GM12878 (cell line): ENCODE measurements around the gene DIMT1. TPM values are rescaled to one million over a fixed set of nuclear protein-coding genes. Genes with fewer than 3 reads are reported as not detected.

Experiments used
- ATAC-seq: fragments of 200-7000 bp; cut with Tn5 transposase; 3 replicates; pipeline ENCODE4 v1.9.1; 2020; ENCODE audit warnings: mild to moderate bottlenecking, moderate library complexity
- BruUV-seq: library from RNA; stranded (reverse); fragments of 400-500 nt; replicated peaks from 2 replicates; lab custom pipeline; 2021; lab: Mats Ljungman, UMichigan
- CTCF ChIA-PET: fragments of 300-600 bp; sonication (Branson Sonifier 250); formaldehyde crosslinking; extraction: SDS; loops from one replicate; lab custom pipeline; 2021; ENCODE audit warnings: inconsistent platforms; lab: Yijun Ruan, JAX
- POLR2A ChIA-PET: fragments of 350-600 bp; formaldehyde crosslinking; extraction: SDS; loops from one replicate; lab custom pipeline; 2021; ENCODE audit warnings: inconsistent platforms; lab: Charles Lee
- RAD21 ChIA-PET: fragments of 300-600 bp; sonication (Branson Sonifier 250); formaldehyde crosslinking; loops from one replicate; lab custom pipeline; 2023; ENCODE audit warnings: antibody characterized with exemption; ENCODE audit not compliant: unreplicated experiment; lab: Charles Lee
- SMC1A ChIA-PET: fragments of 300-600 bp; sonication (Branson Sonifier 250); formaldehyde crosslinking; loops from one replicate; lab custom pipeline; 2023; ENCODE audit not compliant: unreplicated experiment, uncharacterized antibody; lab: Charles Lee
- DNase-seq: peaks from one replicate; pipeline ENCODE4 v3.0.0-alpha.2; 2011; ENCODE audit warnings: low read depth, low spot score
- FAIRE-seq: peaks from 3 replicates; lab custom pipeline; 2011; peaks lifted over from hg19 to GRCh38; lab: Jason Lieb, UNC
- H2AFZ ChIP-seq: 2 replicates; pipeline ENCODE4 v1.6.0; 2011; ENCODE audit warnings: low read depth, low read length, control low read depth; ENCODE audit not compliant: control insufficient read depth
- H3K27ac ChIP-seq: 2 replicates; pipeline ENCODE4 v1.5.1; 2011; ENCODE audit warnings: control low read depth; ENCODE audit not compliant: control insufficient read depth, insufficient read depth
- H3K27me3 ChIP-seq, 2 experiments: replicated peaks in 1 of 2; 2 replicates each; pipeline versions ENCODE4 v1.6.0 to v1.6.1; 2011; ENCODE audit warnings: low read length in 1 of 2; ENCODE audit not compliant: control insufficient read depth in 2 of 2, insufficient read depth in 2 of 2
- H3K36me3 ChIP-seq, 2 experiments: 2 replicates each; pipeline ENCODE4 v1.5.1; 2011; ENCODE audit warnings: low read length in 1 of 2; ENCODE audit not compliant: control insufficient read depth in 2 of 2, insufficient read depth in 2 of 2
- H3K4me1 ChIP-seq: 2 replicates; pipeline ENCODE4 v1.6.1; 2011; ENCODE audit warnings: mild to moderate bottlenecking, low read length, moderate library complexity, mixed read lengths; ENCODE audit not compliant: control insufficient read depth, insufficient read depth
- H3K4me2 ChIP-seq: 2 replicates; pipeline ENCODE4 v1.6.0; 2011; ENCODE audit warnings: control low read depth; ENCODE audit not compliant: control insufficient read depth, insufficient read depth
- H3K4me3 ChIP-seq: fragments of 200-600 bp; sonication (generic); 2 replicates; pipeline ENCODE4 v1.5.1; 2016
- H3K79me2 ChIP-seq: 2 replicates; pipeline ENCODE4 v1.6.0; 2011; ENCODE audit warnings: low read length; ENCODE audit not compliant: control insufficient read depth, insufficient read depth
- H3K9ac ChIP-seq: 2 replicates; pipeline ENCODE4 v1.8.0; 2011; ENCODE audit warnings: low read length, control low read depth, mixed read lengths; ENCODE audit not compliant: control insufficient read depth, insufficient read depth
- H3K9me3 ChIP-seq: replicated peaks from 3 replicates; pipeline ENCODE4 v1.5.1; 2011; ENCODE audit warnings: mild to moderate bottlenecking, low read length; ENCODE audit not compliant: control insufficient read depth, insufficient read depth
- H4K20me1 ChIP-seq: 2 replicates; pipeline ENCODE4 v1.6.0; 2011; ENCODE audit not compliant: control insufficient read depth, insufficient read depth
- CEBPB ChIP-seq, 2 experiments: fragments of 150-350 bp in 1 of 2; IDR thresholded peaks; 2 replicates each; pipeline ENCODE4 v1.6.1; 2012 to 2014; ENCODE audit warnings: low read depth in 2 of 2, low read length in 2 of 2, borderline replicate concordance in 1 of 2, inconsistent platforms in 1 of 2
- CTCF ChIP-seq, 3 experiments: IDR thresholded peaks in 2 of 3; conservative IDR thresholded peaks in 1 of 3; 2 replicates each; pipeline ENCODE4 v1.5.1; 2011; ENCODE audit warnings: low read depth in 3 of 3, low read length in 3 of 3, mild to moderate bottlenecking in 3 of 3, control low read depth in 2 of 3, moderate library complexity in 2 of 3, inconsistent platforms in 1 of 3, mixed read lengths in 1 of 3; ENCODE audit not compliant: control insufficient read depth in 2 of 3, insufficient read depth in 1 of 3; ENCODE audit errors: extremely low read depth in 1 of 3
- E2F4 ChIP-seq: IDR thresholded peaks from 2 replicates; pipeline ENCODE4 v1.6.1; 2012; ENCODE audit warnings: low read depth, low read length, improper control_type of control experiment
- EED ChIP-seq: sonication (generic); IDR thresholded peaks from 2 replicates; pipeline ENCODE4 v1.6.1; 2016; ENCODE audit warnings: antibody characterized with exemption, low read depth
- ELK1 ChIP-seq: IDR thresholded peaks from 2 replicates; pipeline ENCODE4 v1.6.1; 2012; ENCODE audit warnings: low read depth, low read length, improper control_type of control experiment
- MLLT1 ChIP-seq: fragments of 450-650 bp; IDR thresholded peaks from 2 replicates; pipeline ENCODE4 v1.6.1; 2016; ENCODE audit warnings: mild to moderate bottlenecking
- PBX3 ChIP-seq: IDR thresholded peaks from 2 replicates; pipeline ENCODE4 v1.6.1; 2011; ENCODE audit warnings: mild to moderate bottlenecking, low read depth, low read length, moderate library complexity; ENCODE audit not compliant: insufficient replicate concordance
- SMAD1 ChIP-seq: fragments of 450-650 bp; IDR thresholded peaks from 2 replicates; pipeline ENCODE4 v1.6.1; 2018; ENCODE audit warnings: mild to moderate bottlenecking, low read depth; ENCODE audit not compliant: partially characterized antibody
- SUPT20H ChIP-seq: IDR thresholded peaks from 2 replicates; pipeline ENCODE4 v1.6.1; 2011; ENCODE audit warnings: low read depth, mild to moderate bottlenecking, low read length, moderate library complexity, borderline replicate concordance; ENCODE audit not compliant: control insufficient read depth
- ZNF592 ChIP-seq: fragments of 450-650 bp; IDR thresholded peaks from 2 replicates; pipeline ENCODE4 v1.6.1; 2017; ENCODE audit warnings: mild to moderate bottlenecking, moderate library complexity
- in situ Hi-C: fragments of 300-500 bp; cut with MboI; formaldehyde crosslinking; loops from 9 replicates; pipeline ENCODE4 v1.14.3; 2018; ENCODE audit warnings: mixed read lengths
- intact Hi-C: fragments of 100-400 bp; cut with micrococcal nuclease; formaldehyde crosslinking; loops from one replicate; pipeline ENCODE4 v1.14.2; 2022; ENCODE audit not compliant: unreplicated experiment
- polyA plus RNA-seq, 11 experiments: library from polyadenylated mRNA; depleted of rRNA in 4 of 11; unstranded in 6 of 11; stranded (reverse) in 5 of 11; fragments of >200 nt; fragmentation: Nextera tagmentation in 4 of 11; fragmentation: Illumina TruSeq in 1 of 11; extraction: Ambion mirVana in 4 of 11; extraction: Trizol in 1 of 11; gene quantifications; 1 replicate in 1 of 11; 2 replicates in 10 of 11; pipeline versions ENCODE4 v1.2.1 to v1.2.3, GENCODE V29; 2011 to 2016; ENCODE audit warnings: inconsistent platforms in 2 of 11, missing spikeins in 2 of 11, low read depth in 1 of 11
- total RNA-seq, 4 experiments: library from RNA; depleted of rRNA in 3 of 4; stranded (reverse); fragments of >200 nt in 3 of 4; fragmentation: Illumina TruSeq in 1 of 4; extraction: Trizol in 1 of 4; gene quantifications; 2 replicates each; pipeline versions ENCODE4 v1.2.1 to v1.2.3, GENCODE V29; 2013 to 2021

Gene DIMT1
- total and polyA plus RNA-seq, 10 of the 15 experiments (the other 5 are each of a cell fraction or from before 2014, with no cell fraction given), result 19.0 to 66.2 (median 31.6) TPM

- TF ChIP-seq ZNF592, result no peak
- no peak for TF ChIP-seq MLLT1
- no peak for TF ChIP-seq SMAD1
These were observed 27.6 kb downstream of the DIMT1 start (continued) for GRCh38 chr5:62376064-62376463.

GRCh38 chr5:62375627-62376026 lies 28.1 kb downstream of the DIMT1 start:
- Histone ChIP-seq H3K36me3 (peaks cover 8 to 35% of the 10 kb centered on the region in 2 experiments), H3K27me3 (no peaks in the 10 kb centered on the region), H3K4me3 (no peak overlapping the region), H3K4me1 (no peaks in the 10 kb centered on the region), H3K27ac (no peak overlapping the region), H3K4me2 (no peak overlapping the region), H2AFZ (no peak overlapping the region), H3K79me2 (no peaks in the 10 kb centered on the region), H4K20me1 (no peaks in the 10 kb centered on the region), H3K9ac (no peak overlapping the region), H3K9me3 (no peaks in the 10 kb centered on the region)
- ChIA-PET RAD21 (no interaction called here), CTCF (interaction anchor here (0.7 kb wide), 1 partner anchor 19 kb away, joined by 3 read pairs; no protein-coding TSS in a partner anchor), SMC1A (no interaction called here), POLR2A (no interaction called here)
- in situ Hi-C loops, result no loop called here
- no peak for ATAC-seq
- intact Hi-C loops, result no loop called here
- DNase-seq, result no peak
- no peak for FAIRE-seq
- BruUV-seq, result no TSS peak
- TF ChIP-seq SUPT20H (no peak), SMAD1 (no peak), E2F4 (no peak), EED (no peak), ELK1 (no peak), CTCF (IDR thresholded peaks at IDR 0.05 in 2 of 3, conservative IDR thresholded peaks at IDR 0.05 in 1 of 3; ENCODE audit: control insufficient read depth in 2 of 3, extremely low read depth in 1 of 3, insufficient read depth in 1 of 3, low read depth in 3 of 3, low read length in 3 of 3) (no peak), PBX3 (no peak), CEBPB (IDR thresholded peaks at IDR 0.05; ENCODE audit: borderline replicate concordance in 1 of 2, low read depth in 2 of 2, low read length in 2 of 2) (no peak)
